Measurements from ENCODE around the gene TCAIM. TPM values are rescaled to one million over a fixed set of nuclear protein-coding genes. Genes with fewer than 3 reads are reported as not detected.
A peak's percentile ranks its signal among the peaks of the same experiment; 100 is the strongest.

TCAIM gene
- 19.1 and 20.2 TPM in 2 replicates for total RNA-seq (2014; rRNA removed)
- Bru-seq, nascent RNA: percentile 76 among the genes with signal in this experiment
- percentile 75 among the genes with signal in this experiment for BruChase-seq, experiment 1, labeled RNA remaining after a 6-hour chase
- BruChase-seq, experiment 2, labeled RNA remaining after a 2-hour chase: percentile 74 among the genes with signal in this experiment
- long read RNA-seq, transcript TCAIM-201 (11 exons, 3,687 nt): minor isoform, 19 of 124 reads
- long read RNA-seq, transcript TCAIM-202 (4 exons, 1,998 nt): minor isoform, 19 of 124 reads
- long read RNA-seq, transcript TCAIM-204 (11 exons, 3,306 nt): minor isoform, 10 of 124 reads
- long read RNA-seq, transcript TCAIM-203 (4 exons, 2,178 nt): major isoform, 40 of 124 reads
- long read RNA-seq, partial matches to known transcripts: 9 of 124 reads
- long read RNA-seq, other reads (novel, unspliced or antisense): 22 of 124 reads

GRCh38 chr3:44338010-44338827, at the start of gene TCAIM:
Gene TCAIM, plus strand, starts transcription at chr3:44338766. Its CDS starts 16,017 bp downstream, at chr3:44354783.
- ChIA-PET CTCF (interaction anchor here (0.6 to 0.9 kb wide), 2 partner anchors 441 to 794 kb away, joined by 3 to 4 read pairs; no protein-coding TSS in a partner anchor), POLR2A (ENCODE audit: unreplicated experiment) (interaction anchor here (0.5 to 0.6 kb wide), 3 partner anchors 34 to 1288 kb away, joined by 3 to 4 read pairs (median 3); no protein-coding TSS in a partner anchor)
- H3K9me3 ChIP-seq (ENCODE audit: low read length): no peaks in the 10 kb centered on the region
- peak within 1 kb of the TSS; percentile 79 for H3K4me3 ChIP-seq (ENCODE audit: low read length)
- ATAC-seq: peak; percentile 91
- intact Hi-C loops (cut with micrococcal nuclease): loop anchor here (1.0 to 5.0 kb wide), 2 partner anchors 12 to 139 kb away; partner anchors contain the start of gene ZNF445
- H3K9ac ChIP-seq (ENCODE audit: low read length): peak within 1 kb of the TSS; percentile 92
- H3K9me2 ChIP-seq (replicated peaks; ENCODE audit: low read length): no peaks in the 10 kb centered on the region
- no peaks in the 10 kb centered on the region for H4K20me1 ChIP-seq (ENCODE audit: low read length)
- H3F3A ChIP-seq (ENCODE audit: low read length, unreplicated experiment): no peaks in the 10 kb centered on the region
- BruUV-seq (replicated peaks): no TSS peak
- peaks cover 22% of the 10 kb centered on the region for H3K79me2 ChIP-seq (ENCODE audit: low read length)
- peak within 1 kb of the TSS; percentile 92 for H2AFZ ChIP-seq (ENCODE audit: low read length)
- TF ChIP-seq EZH2 (IDR thresholded peaks at IDR 0.05; ENCODE audit: low read length, unreplicated experiment): no peak
- no peak for TF ChIP-seq EZH2phosphoT487 (IDR thresholded peaks at IDR 0.05; ENCODE audit: borderline replicate concordance, low read length)
- no peak for TF ChIP-seq CTCF (conservative IDR thresholded peaks at IDR 0.05; ENCODE audit: low read depth, low read length)
- no peaks in the 10 kb centered on the region for H3K36me3 ChIP-seq (ENCODE audit: low read depth, low read length)
- H3K4me2 ChIP-seq (ENCODE audit: low read length): peak within 1 kb of the TSS; percentile 89
- no peaks in the 10 kb centered on the region for H3K27me3 ChIP-seq (ENCODE audit: low read length)
- DNase-seq: peak; percentile 98
- peaks cover 17% of the 10 kb centered on the region for H3K4me1 ChIP-seq (ENCODE audit: insufficient read depth, low read length)
- H3K27ac ChIP-seq (ENCODE audit: low read length): peak within 1 kb of the TSS; percentile 82

- ChIA-PET POLR2A (ENCODE audit: unreplicated experiment) (no interaction called here), CTCF (no interaction called here)
- Histone ChIP-seq H3K9ac (ENCODE audit: low read length) (no peak overlapping the region), H3K4me2 (ENCODE audit: low read length) (no peak overlapping the region), H3K9me2 (replicated peaks; ENCODE audit: low read length) (no peaks in the 10 kb centered on the region), H3F3A (ENCODE audit: low read length, unreplicated experiment) (no peaks in the 10 kb centered on the region), H3K27ac (ENCODE audit: low read length) (no peak overlapping the region), H4K20me1 (ENCODE audit: low read length) (no peaks in the 10 kb centered on the region), H2AFZ (ENCODE audit: low read length) (no peak overlapping the region), H3K79me2 (ENCODE audit: low read length) (no peaks in the 10 kb centered on the region), H3K4me1 (ENCODE audit: insufficient read depth, low read length) (no peaks in the 10 kb centered on the region), H3K9me3 (ENCODE audit: low read length) (no peaks in the 10 kb centered on the region), H3K4me3 (ENCODE audit: low read length) (no peak overlapping the region), H3K36me3 (ENCODE audit: low read depth, low read length) (no peaks in the 10 kb centered on the region), H3K27me3 (ENCODE audit: low read length) (no peaks in the 10 kb centered on the region)
- DNase-seq (no peak), ATAC-seq (no peak)
- no peak for TF ChIP-seq EZH2phosphoT487 (IDR thresholded peaks at IDR 0.05; ENCODE audit: borderline replicate concordance, low read length)
- no TSS peak for BruUV-seq (replicated peaks)
- intact Hi-C loops (cut with micrococcal nuclease): no loop called here
Measured at GRCh38 chr3:44289882-44290462, 48.6 kb upstream of the TCAIM start.

GRCh38 chr3:44292276-44292675, 46.3 kb upstream of the TCAIM start:
- no peak for TF ChIP-seq EZH2phosphoT487 (IDR thresholded peaks at IDR 0.05; ENCODE audit: borderline replicate concordance, low read length)
- no peak for TF ChIP-seq EZH2 (IDR thresholded peaks at IDR 0.05; ENCODE audit: low read length, unreplicated experiment)
- no peak for TF ChIP-seq CTCF (conservative IDR thresholded peaks at IDR 0.05; ENCODE audit: low read depth, low read length)
- H3K9me2 ChIP-seq (replicated peaks; ENCODE audit: low read length): no peaks in the 10 kb centered on the region
- DNase-seq (no peak), ATAC-seq (no peak)
- intact Hi-C loops (cut with micrococcal nuclease): no loop called here
- H4K20me1 ChIP-seq (ENCODE audit: low read length): no peaks in the 10 kb centered on the region
- no TSS peak for BruUV-seq (replicated peaks)
- H2AFZ ChIP-seq (ENCODE audit: low read length): no peak overlapping the region
- H3K27ac ChIP-seq (ENCODE audit: low read length): no peak overlapping the region
- ChIA-PET POLR2A (ENCODE audit: unreplicated experiment) (interaction anchor here (0.6 kb wide), 1 partner anchor 170 kb away, joined by 14 read pairs; no protein-coding TSS in a partner anchor), CTCF (no interaction called here)
- no peaks in the 10 kb centered on the region for H3K4me1 ChIP-seq (ENCODE audit: insufficient read depth, low read length)
- no peaks in the 10 kb centered on the region for H3K36me3 ChIP-seq (ENCODE audit: low read depth, low read length)
- H3K79me2 ChIP-seq (ENCODE audit: low read length): no peaks in the 10 kb centered on the region
- no peaks in the 10 kb centered on the region for H3F3A ChIP-seq (ENCODE audit: low read length, unreplicated experiment)
- no peak overlapping the region for H3K4me2 ChIP-seq (ENCODE audit: low read length)
- no peak overlapping the region for H3K9ac ChIP-seq (ENCODE audit: low read length)
- no peaks in the 10 kb centered on the region for H3K9me3 ChIP-seq (ENCODE audit: low read length)
- no peaks in the 10 kb centered on the region for H3K27me3 ChIP-seq (ENCODE audit: low read length)
- no peak overlapping the region for H3K4me3 ChIP-seq (ENCODE audit: low read length)

Measured in PC-3 (cell line).